Stimulated activated CD4-positive, alpha-beta T cell treated with anti-CD3 and anti-CD28 coated beads, Interleukin-4, amount 100 ng/mL, for 1 hour (primary cell): Measurements from ENCODE around the gene TEAD4.

Source experiments
- DNase-seq: peaks from one replicate; pipeline ENCODE4 v3.0.0-alpha.2; 2020

The TEAD4 gene

DNA sequence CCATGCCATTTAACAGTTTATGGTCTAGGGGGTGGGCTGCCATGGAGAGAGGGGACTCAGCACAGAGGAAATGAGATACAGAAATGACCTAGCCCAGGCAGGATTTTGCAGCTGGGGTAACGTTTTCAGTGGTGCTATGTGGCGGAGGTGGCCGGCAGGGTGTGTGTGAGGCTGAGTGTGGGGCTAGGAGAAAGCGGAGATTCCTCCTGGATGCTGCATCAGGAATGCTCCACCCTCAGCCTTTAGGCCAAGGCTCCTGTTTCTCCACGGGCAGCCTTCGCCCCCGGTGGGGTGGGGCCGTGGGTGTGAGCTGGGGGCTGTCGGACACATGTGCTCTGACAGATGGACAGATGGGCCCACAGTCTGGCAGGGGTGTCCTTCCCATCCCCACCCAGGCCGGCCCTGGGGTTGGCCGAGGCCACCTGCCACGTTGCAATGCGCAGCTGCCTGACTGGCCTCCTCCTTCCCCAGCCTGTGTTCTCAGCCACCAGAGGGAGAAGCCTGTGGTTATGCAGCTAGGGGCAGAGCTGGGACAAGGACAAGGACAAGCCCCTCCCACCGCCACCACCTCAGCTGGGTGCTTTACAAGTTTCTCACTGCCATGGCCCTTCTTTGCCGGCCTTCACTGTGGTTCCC lies 44.3 kb downstream of the TEAD4 start:
- no peak for DNase-seq

GRCh38 chr12:3004655-3005565 lies 45.7 kb downstream of the TEAD4 start:
- no peak for DNase-seq

DNA sequence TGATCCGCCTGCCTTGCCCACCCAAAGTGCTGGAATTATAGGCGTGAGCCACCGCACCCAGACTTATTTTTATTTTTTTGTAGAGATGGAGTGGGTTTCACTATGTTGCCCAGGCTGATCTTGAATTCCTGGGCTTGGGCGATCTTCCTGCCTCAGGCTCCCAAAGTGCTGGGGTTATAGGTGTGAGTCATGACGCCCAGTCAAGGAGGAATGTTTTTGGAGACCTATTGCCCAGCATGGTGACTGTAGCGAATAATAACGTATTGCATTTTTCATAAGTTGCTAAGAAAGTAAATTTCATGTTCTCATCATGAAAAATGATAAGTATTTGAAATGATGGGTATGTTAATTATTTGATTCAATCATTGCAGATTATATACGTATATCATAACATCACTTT lies 46.5 kb downstream of the TEAD4 start:
- no peak for DNase-seq

DNA sequence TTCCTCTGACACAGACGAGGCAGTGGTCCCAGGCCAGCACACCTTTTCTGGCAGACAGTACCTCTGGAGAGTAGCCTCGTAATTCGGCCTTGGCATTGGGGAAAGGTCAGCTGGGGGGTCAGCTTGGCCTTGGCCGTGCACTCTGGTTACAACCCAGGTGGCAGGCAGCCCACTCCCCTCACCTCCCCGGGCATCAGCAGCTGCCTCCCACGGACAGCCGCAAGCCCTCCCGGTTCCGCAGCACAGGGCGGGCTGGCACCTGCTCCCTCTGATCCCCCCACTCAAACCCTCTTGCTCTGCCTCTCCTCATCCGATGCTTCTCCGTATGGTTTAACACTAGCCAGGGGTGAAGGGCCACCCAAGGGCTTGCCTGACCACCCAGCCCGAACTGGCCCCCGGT lies 50.6 kb downstream of the TEAD4 start:
- no peak for DNase-seq

DNA sequence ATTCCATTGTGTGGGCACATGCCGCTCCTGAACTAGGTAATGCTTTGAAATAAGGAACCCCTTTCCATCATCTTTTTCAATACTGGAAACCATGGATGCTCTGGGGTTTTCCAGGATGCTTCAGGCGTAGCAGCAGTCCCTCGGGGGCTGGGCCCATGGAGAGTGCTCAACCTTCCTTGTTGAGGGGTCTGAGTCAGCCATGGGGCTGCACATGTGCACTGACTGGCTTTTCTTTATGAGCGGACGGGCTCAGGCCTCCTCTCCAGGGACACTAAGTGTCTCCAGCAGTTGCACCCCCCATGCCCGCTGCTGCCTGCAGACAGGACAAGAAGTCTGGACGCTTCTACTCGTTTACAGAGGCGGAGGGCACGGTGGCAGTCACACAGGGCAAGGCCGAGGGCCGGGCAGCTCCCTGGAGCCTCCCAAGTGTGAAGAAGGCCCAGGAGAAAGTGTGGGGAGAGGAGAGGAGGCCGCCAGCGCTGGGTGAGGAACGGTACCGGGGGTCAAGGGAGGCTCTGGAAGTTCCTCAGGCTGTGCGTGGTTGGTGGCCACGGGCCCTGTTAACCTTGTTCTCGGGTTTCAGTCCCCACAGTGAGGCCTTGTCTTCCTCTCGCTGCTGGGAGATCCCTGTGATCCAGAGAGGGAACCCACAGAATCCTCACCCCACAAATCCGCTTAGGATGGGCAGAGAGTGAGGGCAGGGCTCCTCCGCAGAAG lies 51.2 kb downstream of the TEAD4 start:
- no peak for DNase-seq

DNA sequence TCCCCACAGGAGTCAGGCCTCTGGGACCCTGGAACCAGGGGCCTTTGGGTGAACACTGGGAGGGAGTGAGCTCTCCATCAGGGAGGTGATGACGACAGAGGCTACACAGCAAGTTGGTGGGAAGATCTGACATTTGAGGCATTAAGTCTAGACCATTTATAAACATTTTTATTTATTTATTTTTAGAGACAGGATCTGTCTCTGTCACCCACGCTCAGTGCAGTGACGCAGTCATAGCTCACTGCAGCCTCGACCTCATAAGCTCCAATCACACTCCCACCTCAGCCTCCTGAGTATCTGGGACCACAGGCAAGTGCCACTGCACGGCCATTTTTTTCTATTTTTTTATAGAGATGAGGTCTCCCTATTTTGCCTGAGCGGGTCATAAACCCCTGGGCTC lies 53.6 kb downstream of the TEAD4 start:
- DNase-seq = no peak

- no peak for DNase-seq
Measured at GRCh38 chr12:3014641-3015040, 55.4 kb downstream of the TEAD4 start.

- no peak for DNase-seq
Measured at GRCh38 chr12:3015356-3015755, 56.2 kb downstream of the TEAD4 start.

- no peak for DNase-seq
Measured at GRCh38 chr12:3016191-3016590, 57.0 kb downstream of the TEAD4 start.

GRCh38 chr12:3017281-3017680 lies 58.1 kb downstream of the TEAD4 start:
- no peak for DNase-seq

DNA sequence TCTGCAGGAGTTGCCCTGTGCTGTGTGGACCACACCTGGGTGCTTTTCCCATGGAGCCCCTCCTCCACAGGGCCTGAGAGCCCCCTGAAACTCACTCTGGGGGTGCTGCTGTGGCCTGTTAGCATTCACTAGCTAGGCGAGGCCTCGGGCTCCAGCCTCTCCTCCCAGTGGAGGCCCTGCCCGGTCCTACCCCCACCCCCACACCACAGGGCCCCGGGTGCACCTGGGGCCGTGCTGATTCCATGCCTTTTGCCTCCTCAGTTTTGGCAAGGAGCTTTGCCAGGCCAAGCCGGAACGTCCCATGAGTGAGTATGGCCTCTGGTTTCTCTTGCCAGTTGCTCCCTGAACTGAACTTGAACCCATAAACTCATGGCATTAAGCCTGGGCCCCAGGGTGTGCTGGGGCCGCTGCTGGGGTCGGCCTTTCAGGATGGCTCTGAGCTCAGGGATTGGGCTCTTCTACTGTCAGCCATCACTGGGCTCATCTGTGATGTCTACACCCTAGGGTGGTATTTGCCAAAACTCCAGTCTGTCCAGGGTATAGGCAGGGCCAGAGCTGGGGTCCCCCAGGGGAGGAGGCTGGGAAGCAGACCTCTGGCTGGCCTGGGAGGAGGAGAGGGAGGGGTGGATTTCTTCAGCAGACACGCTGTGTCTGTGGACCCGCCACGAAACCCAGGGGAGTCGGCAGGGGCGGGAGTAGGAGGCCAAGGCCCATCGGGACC lies 59.2 kb downstream of the TEAD4 start:
- no peak for DNase-seq

GRCh38 chr12:3019005-3019680 lies 59.9 kb downstream of the TEAD4 start:
- no peak for DNase-seq

DNA sequence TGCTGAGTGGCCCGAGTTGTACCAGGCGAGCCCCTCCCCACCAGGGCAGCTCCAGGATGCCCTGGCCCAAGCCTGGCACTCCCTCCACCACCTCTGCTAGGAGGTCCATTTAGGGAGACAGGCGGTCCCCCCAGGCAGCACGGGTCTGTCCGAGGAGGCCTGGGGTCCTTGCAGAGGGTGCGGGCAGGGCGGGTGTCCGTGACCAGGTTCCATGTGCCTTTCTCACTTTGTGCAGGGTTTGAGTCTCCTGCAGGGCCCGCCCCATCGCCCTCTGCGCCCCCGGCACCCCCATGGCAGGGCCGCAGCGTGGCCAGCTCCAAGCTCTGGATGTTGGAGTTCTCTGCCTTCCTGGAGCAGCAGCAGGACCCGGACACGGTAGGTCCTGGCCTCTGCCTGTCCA lies 61.2 kb downstream of the TEAD4 start:
- DNase-seq = no peak

DNA sequence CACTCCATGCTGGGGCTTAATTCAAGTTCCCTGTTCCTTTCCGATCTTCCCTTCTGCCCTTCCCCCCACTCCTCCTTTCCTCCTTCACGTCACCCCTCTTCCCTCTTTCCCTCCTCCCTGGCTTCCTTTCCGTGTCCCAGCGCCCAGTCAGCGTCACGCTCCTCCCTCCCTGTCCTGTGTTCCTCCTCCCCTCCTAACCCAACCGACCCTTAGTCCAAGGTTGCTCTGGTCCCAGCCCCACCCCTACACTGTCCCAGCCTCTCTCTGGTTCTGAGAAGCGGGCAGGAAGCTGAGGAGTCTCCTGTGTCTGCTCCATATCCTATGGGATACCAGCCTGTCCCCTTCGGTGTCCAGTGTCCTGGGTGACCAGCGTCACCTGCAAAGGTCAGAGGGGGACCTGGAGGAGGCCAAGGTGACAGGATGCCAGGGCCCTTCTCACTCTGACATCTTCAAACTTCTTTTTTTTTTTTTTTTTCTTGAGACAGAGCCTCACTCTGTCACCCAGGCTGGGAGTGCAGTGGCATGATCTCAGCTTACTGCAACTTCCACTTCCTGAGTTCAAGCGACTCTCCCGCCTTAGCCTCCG lies 61.7 kb downstream of the TEAD4 start:
- DNase-seq = no peak

DNA sequence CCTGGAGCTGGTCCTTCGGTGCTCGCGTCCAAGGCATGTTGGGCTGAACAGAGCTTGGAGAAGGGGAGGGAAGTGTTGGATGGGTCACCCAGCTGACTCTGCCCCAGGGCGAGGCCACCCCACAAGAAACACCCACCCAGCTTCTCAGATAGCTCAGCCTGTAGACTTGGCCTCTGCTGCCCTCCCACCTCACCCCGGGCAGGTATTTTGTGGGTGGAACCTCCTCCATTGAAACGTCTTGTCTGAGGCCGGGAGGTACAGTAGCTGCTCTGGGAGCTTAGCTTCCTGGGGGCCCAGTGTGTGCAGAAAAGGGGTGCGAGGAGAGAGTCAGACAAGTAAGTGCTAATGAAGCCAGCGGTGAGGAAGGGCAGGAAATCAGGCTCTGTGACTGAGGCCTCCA lies 63.2 kb downstream of the TEAD4 start:
- DNase-seq = no peak

- DNase-seq = no peak
Measured at GRCh38 chr12:3022961-3023360, 63.8 kb downstream of the TEAD4 start.

DNA sequence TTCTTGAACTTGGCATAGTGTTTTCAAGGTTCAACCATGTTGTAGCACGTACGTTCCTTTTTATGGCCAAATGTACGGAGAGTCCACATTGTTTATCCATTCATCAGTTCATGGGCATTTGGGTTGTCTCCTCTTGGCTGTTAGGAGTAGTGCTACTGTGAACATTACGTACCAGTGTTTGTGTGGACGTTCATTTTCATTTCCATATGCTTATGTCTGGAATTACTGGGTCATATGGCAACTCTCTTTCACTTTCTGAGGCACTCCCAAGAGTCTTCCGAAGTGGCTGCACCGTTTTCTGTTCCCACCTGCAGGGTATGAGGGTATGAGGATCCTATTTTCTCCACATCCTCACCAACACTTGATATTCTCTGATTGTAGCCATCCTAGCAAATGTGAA lies 68.9 kb downstream of the TEAD4 start:
- DNase-seq = no peak

DNA sequence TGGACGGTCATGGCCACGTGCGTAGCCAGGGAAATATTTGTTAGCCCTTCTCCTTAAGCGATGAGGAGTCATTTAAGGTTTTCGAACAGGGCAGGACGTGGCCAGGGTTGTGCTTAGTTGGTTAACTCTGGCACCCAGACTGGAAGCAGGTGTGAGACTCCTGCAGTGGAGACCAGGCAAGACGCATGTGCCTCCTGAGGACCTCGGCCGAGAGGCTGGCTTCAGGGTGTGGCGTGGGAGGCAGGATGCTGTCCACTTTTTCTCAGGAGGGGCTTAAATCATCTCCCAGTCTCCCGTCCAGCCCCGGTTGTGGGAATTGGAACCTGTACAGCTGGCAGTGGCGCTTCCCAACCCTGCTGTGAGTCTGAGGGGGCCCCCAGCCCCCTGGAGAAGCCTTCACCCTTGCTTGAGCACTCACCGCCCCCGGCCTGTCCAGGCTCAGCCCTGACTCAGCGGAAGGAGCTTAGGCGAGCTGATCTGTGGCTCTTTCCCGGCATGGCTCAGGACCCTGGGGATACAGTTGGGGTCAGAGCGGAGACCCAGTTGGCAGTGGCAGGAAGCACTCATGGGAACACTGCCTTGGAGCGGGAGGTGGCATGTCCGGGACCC lies 71.7 kb downstream of the TEAD4 start:
- DNase-seq = no peak

GRCh38 chr12:3032161-3032560 lies 73.0 kb downstream of the TEAD4 start:
- no peak for DNase-seq

GRCh38 chr12:3032770-3033538 lies 73.8 kb downstream of the TEAD4 start:
- no peak for DNase-seq

DNA sequence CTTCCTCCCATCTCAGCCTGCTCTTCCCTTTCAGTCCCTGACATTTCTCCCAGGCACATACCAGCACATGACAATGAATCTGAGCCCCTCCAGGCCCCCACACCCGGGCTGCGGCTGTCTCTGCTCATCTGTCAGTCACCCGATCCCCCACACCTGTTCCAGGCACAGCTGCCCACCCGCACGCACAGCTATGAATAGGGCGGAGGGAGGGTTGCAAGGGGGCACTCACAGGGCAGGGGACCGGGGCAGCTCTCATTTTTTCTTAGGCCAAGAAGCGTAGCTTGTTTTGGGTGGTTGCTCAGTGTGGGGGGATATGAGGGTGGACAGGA lies 74.3 kb downstream of the TEAD4 start:
- no peak for DNase-seq
